ENCODE measurements around the gene ZNF763.

- TF ChIP-seq CTCF (conservative IDR thresholded peaks at IDR 0.05 in 1 of 2, IDR thresholded peaks at IDR 0.05 in 1 of 2; ENCODE audit: extremely low read depth in 1 of 2, insufficient read depth in 1 of 2, low read depth in 1 of 2, low read length in 2 of 2) (no peak), EZH2 (IDR thresholded peaks at IDR 0.05; ENCODE audit: borderline replicate concordance, low read length) (no peak)
These were observed 30.3 kb downstream of the ZNF763 start for GRCh38 chr19:11995174-11995573.
